K562 (cell line): Measurements from ENCODE around the gene OPCML. TPM values are rescaled to one million over a fixed set of nuclear protein-coding genes. Genes with fewer than 3 reads are reported as not detected.

Source experiments
- ATAC-seq: fragments of 200-7000 bp; cut with Tn5 transposase; 3 replicates; pipeline ENCODE4 v1.9.1; 2020; ENCODE audit warnings: moderate library complexity
- BruUV-seq: library from RNA; stranded (reverse); fragments of 400-500 nt; replicated peaks from 2 replicates; lab custom pipeline; 2021; lab: Mats Ljungman, UMichigan
- CTCF ChIA-PET: fragments of 300-600 bp; formaldehyde crosslinking; extraction: SDS; loops from one replicate; lab custom pipeline; 2021; ENCODE audit warnings: low intra/inter-chr PET ratio; lab: Yijun Ruan, JAX
- POLR2A ChIA-PET: fragments of 300-600, 350-650 bp; sonication (Branson Sonifier 250); formaldehyde crosslinking; extraction: SDS; loops from one replicate; lab custom pipeline; 2021; ENCODE audit warnings: antibody characterized with exemption, inconsistent platforms; lab: Yijun Ruan, JAX
- DNase-seq, 4 experiments: peaks; one replicate each; pipeline versions ENCODE4 v3.0.0 to v3.0.0-alpha.2; 2011 to 2018; ENCODE audit warnings: low spot score in 3 of 4, mixed read lengths in 3 of 4; ENCODE audit errors: extremely low read depth in 1 of 4
- FAIRE-seq: peaks from 2 replicates; lab custom pipeline; 2011; peaks lifted over from hg19 to GRCh38; lab: Jason Lieb, UNC
- H2AFZ ChIP-seq: 2 replicates; pipeline ENCODE4 v1.6.0; 2011; ENCODE audit warnings: low read depth, low read length, control low read depth, inconsistent platforms
- H3K27ac ChIP-seq: fragments of 200-600 bp; 3 replicates; pipeline ENCODE4 v1.8.0; 2011; ENCODE audit warnings: low read depth, mild to moderate bottlenecking, control low read depth, inconsistent platforms, low read length, moderate library complexity, mixed read lengths; ENCODE audit errors: extremely low read depth
- H3K27me3 ChIP-seq, 2 experiments: fragments of 300-600 bp in 1 of 2; 2 replicates in 1 of 2; 3 replicates in 1 of 2; pipeline versions ENCODE4 v1.6.0 to v1.8.0; 2011; ENCODE audit warnings: inconsistent platforms in 2 of 2, low read length in 2 of 2, mild to moderate bottlenecking in 1 of 2, mixed read lengths in 1 of 2, moderate library complexity in 1 of 2; ENCODE audit not compliant: control insufficient read depth in 2 of 2, insufficient read depth in 2 of 2
- H3K36me3 ChIP-seq: fragments of 300-600 bp; 3 replicates; pipeline ENCODE4 v1.8.0; 2011; ENCODE audit warnings: mild to moderate bottlenecking, low read length, inconsistent platforms; ENCODE audit not compliant: control insufficient read depth, insufficient read depth
- H3K4me1 ChIP-seq, 2 experiments: fragments of 200-600 bp in 1 of 2; replicated peaks in 1 of 2; 2 replicates in 1 of 2; 3 replicates in 1 of 2; pipeline versions ENCODE4 v1.5.1 to v1.8.0; 2011; ENCODE audit warnings: inconsistent platforms in 2 of 2, low read length in 2 of 2, mild to moderate bottlenecking in 1 of 2, mixed read lengths in 1 of 2, moderate library complexity in 1 of 2; ENCODE audit not compliant: control insufficient read depth in 2 of 2, insufficient read depth in 2 of 2
- H3K4me2 ChIP-seq: 2 replicates; pipeline ENCODE4 v1.6.1; 2011; ENCODE audit warnings: low read length, control low read depth, inconsistent platforms, mixed read lengths; ENCODE audit not compliant: insufficient read depth
- H3K4me3 ChIP-seq: fragments of 200-600 bp; sonication (generic), shearing (Covaris generic); 2 replicates; pipeline ENCODE4 v1.5.1; 2016; ENCODE audit warnings: control low read depth, inconsistent platforms
- H3K79me2 ChIP-seq: fragments of 200-600 bp; 3 replicates; pipeline ENCODE4 v1.8.0; 2011; ENCODE audit warnings: low read length, inconsistent platforms; ENCODE audit not compliant: control insufficient read depth, insufficient read depth
- H3K9ac ChIP-seq, 2 experiments: 2 replicates each; pipeline versions ENCODE4 v1.6.0 to v1.6.1; 2011; ENCODE audit warnings: low read depth in 2 of 2, low read length in 2 of 2, control low read depth in 1 of 2, inconsistent platforms in 1 of 2, mild to moderate bottlenecking in 1 of 2, mixed read lengths in 1 of 2; ENCODE audit not compliant: insufficient read depth in 1 of 2
- H3K9me1 ChIP-seq: one replicate; pipeline ENCODE4 v1.6.0; 2011; ENCODE audit warnings: inconsistent platforms, mild to moderate bottlenecking, low read length, moderate library complexity; ENCODE audit not compliant: control insufficient read depth, insufficient read depth
- H3K9me3 ChIP-seq: replicated peaks from 2 replicates; pipeline ENCODE4 v1.5.1; 2011; ENCODE audit warnings: low read depth, low read length, inconsistent platforms; ENCODE audit not compliant: control insufficient read depth, insufficient read depth
- H4K20me1 ChIP-seq: replicated peaks from 2 replicates; pipeline ENCODE4 v1.6.1; 2011; ENCODE audit warnings: low read length, inconsistent platforms, mixed read lengths; ENCODE audit not compliant: control insufficient read depth, insufficient read depth
- HDGF ChIP-seq: fragments of 450-650 bp; IDR thresholded peaks from 2 replicates; pipeline ENCODE4 v1.6.1; 2016
- JUN ChIP-seq, 2 experiments: sonication (generic) in 1 of 2; formaldehyde crosslinking in 1 of 2; IDR thresholded peaks; 2 replicates each; pipeline versions ENCODE4 v1.6.1 to v1.8.0; 2012 to 2022; ENCODE audit warnings: borderline replicate concordance in 2 of 2, mild to moderate bottlenecking in 2 of 2, improper control_type of control experiment in 1 of 2, low read depth in 1 of 2, low read length in 1 of 2, missing genetic modification reagents in 1 of 2
- NCOR1 ChIP-seq: fragments of 450-650 bp; IDR thresholded peaks from 2 replicates; pipeline ENCODE4 v1.6.1; 2016; ENCODE audit warnings: mild to moderate bottlenecking, moderate library complexity
- PHF8 ChIP-seq: fragments of 200-600 bp; sonication (generic); IDR thresholded peaks from 2 replicates; pipeline ENCODE4 v1.6.1; 2012; ENCODE audit warnings: mixed run types, mild to moderate bottlenecking, inconsistent platforms, low read length, moderate library complexity, borderline replicate concordance
- WGBS: fragments of 100-300 bp; shearing (Covaris generic); methylation state at CpG from one replicate; pipeline ENCODE4 v1.1.6; 2016; ENCODE audit warnings: low coverage, mixed read lengths; ENCODE audit not compliant: insufficient coverage; ENCODE audit errors: missing lambda C conversion rate; 5-methylcytosine and 5-hydroxymethylcytosine counted together
- in situ Hi-C: fragments of 300-500 bp; cut with MboI; formaldehyde crosslinking; loops from 4 replicates; pipeline ENCODE4 v1.15.0; 2018; ENCODE audit warnings: inconsistent platforms, mixed read lengths
- intact Hi-C: fragments of 100-400 bp; cut with micrococcal nuclease; formaldehyde crosslinking; loops from 2 replicates; pipeline ENCODE4 v1.14.2; 2022
- polyA plus RNA-seq, 8 experiments: library from polyadenylated mRNA; depleted of rRNA in 4 of 8; stranded (reverse) in 5 of 8; unstranded in 3 of 8; fragments of >200 nt; fragmentation: Nextera tagmentation in 2 of 8; fragmentation: Illumina TruSeq in 1 of 8; extraction: Ambion mirVana in 2 of 8; extraction: Trizol in 1 of 8; gene quantifications; 2 replicates each; pipeline versions ENCODE4 v1.2.1 to v1.2.3, GENCODE V29; 2011 to 2014; ENCODE audit warnings: inconsistent platforms in 1 of 8, missing spikeins in 1 of 8
- total RNA-seq, 7 experiments: library from RNA; depleted of rRNA in 6 of 7; stranded (reverse); fragments of >200 nt in 6 of 7; fragmentation: Illumina TruSeq in 2 of 7; extraction: Trizol in 2 of 7; gene quantifications; 2 replicates each; pipeline versions ENCODE4 v1.2.1 to v1.2.3, GENCODE V29; 2011 to 2021; ENCODE audit warnings: low replicate concordance in 1 of 7
- TF ChIP-seq, protein P1 (sequence below): sonication (generic); formaldehyde crosslinking; IDR thresholded peaks from 2 replicates; pipeline ENCODE4 v1.8.1; 2023; ENCODE audit warnings: mild to moderate bottlenecking, missing genetic modification reagents

Gene OPCML
- total and polyA plus RNA-seq, 9 of the 15 experiments (the other 6 are each of a cell fraction or from before 2014, with no cell fraction given): not detected

DNA sequence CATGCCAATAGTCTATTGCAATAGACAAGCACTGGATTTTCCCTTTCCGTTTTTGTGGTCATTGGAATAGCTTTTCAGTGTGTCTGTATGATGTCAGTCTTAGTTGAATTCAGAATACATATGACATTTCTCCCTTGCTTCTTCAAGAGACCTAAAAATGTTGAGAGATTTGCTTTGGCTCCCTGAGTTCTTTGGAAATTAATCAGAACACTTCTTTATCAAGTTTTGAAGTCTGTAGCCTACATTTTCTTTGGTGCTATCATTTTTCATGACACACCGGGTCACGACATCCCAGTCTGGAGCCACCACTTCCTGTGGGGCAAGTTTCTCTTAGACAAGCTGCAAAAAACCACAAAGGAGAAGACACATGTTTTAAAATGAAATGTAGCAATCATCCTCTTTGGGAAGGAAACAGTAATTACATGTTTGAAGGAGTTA, 847.1 kb downstream of the OPCML start:
- Histone ChIP-seq H2AFZ (no peak overlapping the region), H3K9ac (no peak overlapping the region), H3K9me3 (no peaks in the 10 kb centered on the region), H4K20me1 (no peaks in the 10 kb centered on the region), H3K27me3 (no peaks in the 10 kb centered on the region), H3K4me2 (no peak overlapping the region), H3K4me1 (no peaks in the 10 kb centered on the region)
- ATAC-seq: no peak
- WGBS: 0% methylated on average over 3 of the region's 3 CpGs
- intact Hi-C loops: no loop called here
- POLR2A ChIA-PET: interaction anchor here (0.6 to 1.2 kb wide), 3 partner anchors 35 to 757 kb away, joined by 3 to 4 read pairs (median 3); no protein-coding TSS in a partner anchor
- TF ChIP-seq, protein P1, sequence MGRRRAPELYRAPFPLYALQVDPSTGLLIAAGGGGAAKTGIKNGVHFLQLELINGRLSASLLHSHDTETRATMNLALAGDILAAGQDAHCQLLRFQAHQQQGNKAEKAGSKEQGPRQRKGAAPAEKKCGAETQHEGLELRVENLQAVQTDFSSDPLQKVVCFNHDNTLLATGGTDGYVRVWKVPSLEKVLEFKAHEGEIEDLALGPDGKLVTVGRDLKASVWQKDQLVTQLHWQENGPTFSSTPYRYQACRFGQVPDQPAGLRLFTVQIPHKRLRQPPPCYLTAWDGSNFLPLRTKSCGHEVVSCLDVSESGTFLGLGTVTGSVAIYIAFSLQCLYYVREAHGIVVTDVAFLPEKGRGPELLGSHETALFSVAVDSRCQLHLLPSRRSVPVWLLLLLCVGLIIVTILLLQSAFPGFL (CRISPR knock-in tag): no peak
- no peak for TF ChIP-seq NCOR1
- TF ChIP-seq JUN (IDR thresholded peaks at IDR 0.05; ENCODE audit: borderline replicate concordance, low read depth, low read length): no peak
- TF ChIP-seq JUN (CRISPR knock-in tag; IDR thresholded peaks at IDR 0.05; ENCODE audit: borderline replicate concordance): no peak
- no peak for TF ChIP-seq PHF8
- TF ChIP-seq HDGF: no peak
- TF ChIP-seq, all 486 proteins: peak for 0
- FAIRE-seq (no peak), DNase-seq (no peak)
- no peak overlapping the region for H3K27ac ChIP-seq
- CTCF ChIA-PET: no interaction called here
- H3K36me3 ChIP-seq: no peaks in the 10 kb centered on the region
- in situ Hi-C loops: no loop called here
- no TSS peak for BruUV-seq
- H3K4me3 ChIP-seq: no peak overlapping the region
- no peaks in the 10 kb centered on the region for H3K79me2 ChIP-seq
- H3K9me1 ChIP-seq: no peaks in the 10 kb centered on the region
